ENCODE measurements around the gene AFF1.
A peak's percentile ranks its signal among the peaks of the same experiment; 100 is the strongest.

Gene AFF1

DNA sequence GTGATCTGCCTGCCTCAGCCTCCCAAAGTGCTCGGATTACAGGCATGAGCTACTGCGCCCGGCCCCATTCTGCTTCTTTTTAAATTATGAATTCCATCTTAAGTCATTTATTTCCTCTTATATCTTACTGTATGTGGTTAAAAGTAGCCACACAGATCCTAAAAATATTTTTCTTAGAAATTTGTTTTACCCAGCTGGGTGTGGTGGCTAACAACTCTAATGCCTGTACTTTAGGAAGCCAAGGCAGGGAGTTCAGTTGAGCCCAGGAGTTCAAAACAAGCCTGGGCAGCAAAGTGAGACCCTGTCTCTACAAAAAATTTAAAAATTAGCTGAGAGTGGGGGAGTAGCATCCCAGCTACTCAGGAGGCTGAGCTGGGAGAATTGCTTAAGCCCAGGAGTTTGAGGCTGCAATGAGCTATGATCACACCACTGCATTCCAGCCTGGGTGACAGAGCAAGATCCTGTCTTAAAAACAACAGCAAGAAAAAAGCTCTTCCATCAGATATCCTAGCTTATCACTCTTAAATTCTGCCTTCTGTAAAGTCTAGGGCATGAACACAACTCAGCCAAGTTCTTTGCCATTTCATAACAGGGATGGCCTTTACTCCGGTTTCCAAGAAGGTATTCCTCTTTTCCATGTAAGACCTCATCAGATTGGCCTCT lies 15.1 kb upstream of the AFF1 start:
- no peak for DNase-seq (ENCODE audit: low read depth in 2 of 2)

GRCh38 chr4:86921608-86922252 lies 13.1 kb upstream of the AFF1 start:
- no peak for DNase-seq (ENCODE audit: low read depth in 2 of 2)

DNA sequence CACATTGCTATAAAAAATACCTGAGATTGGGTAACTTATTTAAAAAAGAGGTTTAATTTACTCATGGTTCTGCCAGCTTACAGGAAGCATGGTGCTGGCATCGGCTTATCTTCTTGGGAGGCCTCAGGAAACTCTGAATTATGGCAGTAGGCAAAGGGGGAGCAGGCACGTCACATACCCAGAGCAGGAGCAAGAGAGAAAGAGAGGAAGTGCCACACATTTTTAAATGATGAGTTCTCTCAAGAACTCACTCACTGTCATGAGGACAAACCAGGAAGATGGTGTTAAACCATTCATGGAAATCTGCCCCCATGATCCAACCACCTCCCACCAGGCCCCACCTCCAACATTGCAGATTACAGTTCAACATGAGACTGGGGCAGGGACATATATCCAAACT lies 10.0 kb upstream of the AFF1 start:
- peak; percentile 78 to 79 for DNase-seq (ENCODE audit: low read depth in 2 of 2)

- DNase-seq (ENCODE audit: low read depth in 2 of 2), result no peak
These were observed 8.2 kb upstream of the AFF1 start for GRCh38 chr4:86926435-86927086.

DNA sequence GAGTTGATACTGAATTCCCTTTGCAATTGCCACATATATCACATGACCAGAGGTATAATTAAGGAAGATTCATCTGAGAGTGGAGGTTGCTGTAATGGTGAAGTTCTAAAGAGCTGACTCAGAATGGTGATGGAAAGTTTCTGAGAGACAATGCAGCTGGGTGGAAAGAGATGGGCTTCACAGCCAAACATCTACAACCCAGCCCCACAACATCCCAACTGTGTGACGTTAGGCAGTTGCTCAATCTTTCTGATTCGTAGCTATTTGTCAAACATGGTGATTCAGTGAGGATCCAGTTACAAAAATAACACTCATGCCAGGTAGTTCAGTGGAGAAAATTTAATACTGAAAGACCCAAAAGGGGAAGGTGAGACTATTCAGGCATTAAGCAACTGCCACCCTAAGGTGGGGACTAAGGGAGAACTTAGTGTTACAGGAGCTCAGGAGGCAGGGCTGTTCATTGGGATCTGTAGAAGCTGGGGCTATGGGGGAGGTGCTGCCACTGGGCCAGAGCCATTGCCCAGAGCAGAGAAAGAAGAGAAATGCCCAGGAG lies 6.9 kb upstream of the AFF1 start:
- DNase-seq (ENCODE audit: low read depth in 2 of 2), result peak; percentile 89 to 90

GRCh38 chr4:86928400-86929255 lies 6.2 kb upstream of the AFF1 start:
- no peak for DNase-seq (ENCODE audit: low read depth in 2 of 2)

GRCh38 chr4:86934147-86934770 lies 552 bp upstream of the AFF1 start:
- DNase-seq (ENCODE audit: low read depth in 2 of 2), result no peak

GRCh38 chr4:86935566-86935852 lies 698 bp downstream of the AFF1 start:
- no peak for DNase-seq (ENCODE audit: low read depth in 2 of 2)

GRCh38 chr4:86935853-86936733 lies 1.3 kb downstream of the AFF1 start:
- no peak for DNase-seq (ENCODE audit: low read depth in 2 of 2)

GRCh38 chr4:86938771-86939520 lies 4.1 kb downstream of the AFF1 start:
- DNase-seq (ENCODE audit: low read depth in 2 of 2), result no peak

DNA sequence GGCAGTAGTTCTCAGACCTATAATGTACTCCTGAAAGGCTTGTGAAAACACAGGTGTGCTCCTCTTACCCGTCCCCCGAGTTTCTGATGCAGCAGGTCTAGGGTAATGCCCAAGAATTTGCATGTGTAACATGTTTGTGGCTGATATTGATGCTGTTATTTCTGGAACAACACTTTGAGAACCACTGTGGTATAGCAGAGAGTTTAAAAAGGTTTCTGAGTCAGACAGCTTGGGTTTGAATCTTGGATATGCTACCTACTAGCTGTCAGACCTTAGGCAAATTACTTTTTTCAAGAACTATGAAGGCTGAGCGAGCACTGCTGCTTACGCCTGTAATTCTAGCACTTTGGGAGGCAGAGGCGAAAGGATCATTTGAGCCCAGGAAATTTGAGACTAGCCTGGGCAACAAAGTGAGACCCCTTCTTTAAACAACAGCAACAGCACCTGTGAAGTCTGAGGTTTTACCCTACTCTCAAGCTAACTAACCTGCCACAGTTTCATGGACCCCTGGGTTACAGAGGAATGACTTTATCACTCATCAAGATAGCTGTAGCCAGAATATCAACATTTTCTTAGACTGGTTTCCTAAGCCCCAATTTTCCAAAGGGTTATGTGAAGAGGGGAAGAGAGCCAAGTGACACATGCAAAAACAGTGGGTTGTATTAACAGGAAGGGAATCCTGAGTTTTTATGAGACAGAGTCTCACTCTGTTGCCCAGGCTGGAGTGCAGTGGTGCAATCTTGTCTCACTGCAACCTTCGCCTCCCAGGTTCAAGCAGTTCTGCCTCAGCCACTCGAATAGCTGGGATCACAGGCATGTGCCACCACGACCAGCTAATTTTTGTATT lies 5.1 kb downstream of the AFF1 start:
- no peak for DNase-seq (ENCODE audit: low read depth in 2 of 2)

DNA sequence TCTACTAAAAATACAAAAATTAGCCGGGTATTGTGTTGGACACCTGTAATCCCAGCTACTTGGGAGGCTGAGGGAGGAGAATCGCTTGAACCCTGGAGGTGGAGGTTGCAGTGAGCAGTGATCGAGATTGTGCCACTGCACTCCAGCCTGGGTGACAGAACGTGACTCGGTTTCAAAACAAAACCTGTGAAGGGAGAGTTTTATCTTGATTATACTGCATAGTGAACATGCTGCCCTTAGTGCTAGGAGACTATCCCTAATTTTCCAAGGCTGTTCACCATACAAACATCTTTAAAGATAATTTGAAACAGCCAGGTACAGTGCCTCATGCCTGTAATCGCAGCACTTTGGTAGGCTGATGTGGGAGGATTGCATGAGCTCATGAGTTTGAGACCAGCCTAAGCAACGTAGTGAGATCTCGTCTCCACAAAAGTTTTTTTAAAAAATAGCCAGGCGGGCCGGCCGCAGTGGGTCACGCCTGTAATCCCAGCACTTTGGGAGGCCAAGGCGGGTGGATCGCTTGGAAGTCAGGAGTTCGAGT lies 6.2 kb downstream of the AFF1 start:
- DNase-seq (ENCODE audit: low read depth in 2 of 2), result no peak

DNA sequence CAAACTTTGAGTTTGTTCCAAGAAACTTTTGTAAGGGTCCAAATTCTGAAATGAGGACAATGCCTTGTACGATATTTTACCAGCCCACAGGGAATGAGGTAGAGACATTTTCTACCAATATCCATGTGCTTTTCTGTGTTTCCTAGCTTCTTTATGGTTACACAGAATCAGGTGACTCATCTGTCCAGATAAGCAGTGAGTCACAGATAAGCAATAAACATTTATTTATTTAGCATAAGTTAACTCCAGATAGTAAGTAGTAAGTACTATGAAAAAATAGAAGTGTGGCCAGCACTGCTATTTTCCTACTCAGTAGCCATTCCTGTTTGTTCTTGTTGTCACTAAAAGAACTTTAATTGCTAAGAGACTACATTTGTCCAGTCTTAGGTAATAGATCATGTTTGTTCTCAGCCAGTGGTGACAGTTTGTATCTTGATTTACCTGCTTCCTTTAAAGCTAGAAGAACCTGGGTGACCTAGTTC lies 7.4 kb downstream of the AFF1 start:
- no peak for DNase-seq (ENCODE audit: low read depth in 2 of 2)

DNA sequence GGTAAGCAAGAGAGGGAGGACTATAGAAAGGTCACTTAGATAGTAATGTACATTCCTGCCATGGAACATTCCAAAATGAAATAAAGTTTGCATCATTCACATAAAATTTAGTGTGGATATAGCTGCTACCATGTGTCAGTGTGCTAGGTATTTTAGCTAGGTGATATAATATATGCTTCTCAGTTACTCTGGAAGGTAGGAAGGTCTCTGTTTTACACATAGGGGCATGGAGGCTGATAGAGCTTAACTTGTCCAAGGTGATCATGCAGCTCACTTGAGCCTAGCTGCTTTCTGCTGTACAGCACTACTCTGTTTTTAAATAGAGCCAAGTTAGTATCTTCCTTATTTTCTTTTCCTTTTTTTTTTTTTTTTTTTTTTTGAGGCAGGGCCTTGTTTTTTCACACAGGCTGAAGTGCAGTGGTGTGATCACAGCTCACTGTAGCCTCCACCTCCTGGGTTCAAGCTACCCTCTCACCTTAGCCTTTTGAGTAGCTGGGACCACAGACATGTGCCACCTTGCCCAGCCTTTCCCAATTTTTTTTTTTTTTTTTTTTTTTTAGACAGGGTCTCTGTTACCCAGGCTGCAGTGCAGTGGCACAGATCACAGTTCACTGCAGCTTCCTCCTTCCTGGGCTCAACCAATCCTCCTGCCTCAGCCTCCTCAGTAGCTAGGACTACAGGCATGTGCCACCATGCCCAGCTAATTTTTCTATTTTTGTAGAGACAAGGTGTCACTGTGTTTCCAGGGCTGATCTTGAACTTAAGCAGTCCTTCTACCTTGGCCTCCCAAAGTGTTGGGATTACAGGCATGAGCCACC lies 10.4 kb downstream of the AFF1 start:
- DNase-seq (ENCODE audit: low read depth in 2 of 2), result no peak

DNA sequence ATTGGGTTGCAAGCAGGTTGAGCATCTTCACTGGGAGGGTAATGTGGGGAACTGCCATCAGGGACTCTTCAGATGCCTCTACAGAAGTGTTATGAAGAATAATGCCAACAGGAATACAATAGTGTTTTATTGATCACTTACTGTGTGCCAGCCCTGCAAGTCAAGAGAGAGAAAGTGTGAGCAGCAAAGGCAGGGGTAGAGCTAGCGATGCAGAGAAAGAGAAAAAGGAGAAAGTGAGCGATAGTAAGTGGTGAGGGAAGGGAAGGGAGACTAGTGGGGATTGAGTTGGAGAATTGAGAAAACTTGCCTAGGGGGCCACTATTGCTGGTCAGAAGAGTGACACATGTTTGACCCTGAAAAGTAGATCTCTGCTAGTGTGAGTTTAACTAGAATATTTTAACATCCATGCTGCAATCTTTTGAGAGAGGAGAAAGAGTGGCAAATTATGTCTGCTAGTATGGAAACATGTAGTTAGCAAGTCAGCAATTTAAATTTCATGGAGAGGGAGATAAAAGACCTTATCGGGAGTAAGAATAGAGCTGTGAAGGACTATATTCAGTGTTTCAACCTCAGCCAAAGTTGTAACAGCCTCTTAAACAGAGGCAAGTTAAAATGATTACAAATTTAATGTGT lies 12.2 kb downstream of the AFF1 start:
- no peak for DNase-seq (ENCODE audit: low read depth in 2 of 2)

GRCh38 chr4:86947501-86948120 lies 12.8 kb downstream of the AFF1 start:
- DNase-seq (ENCODE audit: low read depth in 2 of 2), result no peak

DNA sequence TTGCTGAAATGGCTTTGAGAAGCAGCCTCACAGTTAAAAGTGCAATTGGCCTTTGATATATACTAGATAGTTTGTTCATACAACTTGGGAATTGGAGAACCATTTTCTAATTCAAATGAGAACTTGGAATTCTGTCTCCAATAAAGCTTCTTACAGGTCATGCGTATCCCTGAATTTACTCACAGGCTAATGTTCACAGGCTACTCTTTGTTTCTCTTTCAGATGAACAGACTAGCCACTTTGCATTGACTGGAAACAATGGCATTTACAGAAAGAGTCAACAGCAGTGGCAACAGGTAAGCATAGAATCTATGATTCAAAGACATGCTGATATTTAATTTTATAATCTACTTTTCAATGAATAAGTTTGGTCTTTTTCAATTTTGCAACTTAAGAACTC lies 13.5 kb downstream of the AFF1 start:
- DNase-seq (ENCODE audit: low read depth in 2 of 2), result no peak

All from fibroblast of skin of left quadriceps (primary cell).